Neural cell (in vitro differentiated cells): ENCODE data around the gene NOD2. TPM values are rescaled to one million over a fixed set of nuclear protein-coding genes. Genes with fewer than 3 reads are reported as not detected.

ENCODE experiments used
- polyA plus RNA-seq: library from polyadenylated mRNA; depleted of rRNA; stranded (reverse); fragments of >200 nt; gene quantifications from 2 replicates; pipeline ENCODE4 v1.2.3, GENCODE V29; 2014
- small RNA-seq, 3 experiments: library from RNA; depleted of rRNA; stranded (forward); fragments of <200 nt; gene quantifications; one replicate each; pipeline ENCODE3, GENCODE V24; 2012

Gene NOD2
- polyA plus RNA-seq, 1 donor from 2014 or later = not detected

Small RNA genes within 50 kb of the gene (small RNA-seq; reads per million reads assigned to genes)
- 0 to 0.79 (median 0) reads per million in 3 experiments for gene MIR3181

Other genes starting within 250 kb of the NOD2 start
- 0.42 and 1.1 TPM in 2 replicates for gene NKD1, start 145.2 kb upstream of the NOD2 start, polyA plus RNA-seq
- not detected in 2 replicates for gene SNX20, start 12.3 kb upstream of the NOD2 start, polyA plus RNA-seq
- gene CYLD, start 48.5 kb downstream of the NOD2 start, polyA plus RNA-seq = 26.0 and 27.6 TPM in 2 replicates